ENCODE results near the gene SPECC1. TPM values are rescaled to one million over a fixed set of nuclear protein-coding genes. Genes with fewer than 3 reads are reported as not detected.

SPECC1 gene
- total and polyA plus RNA-seq, 10 of the 15 experiments (the other 5 are each of a cell fraction or from before 2014, with no cell fraction given): 6.4 to 40.6 (median 23.9) TPM

GRCh38 chr17:20275653-20276052 is 266.5 kb downstream of the SPECC1 start (continued):
- TF ChIP-seq BCL3 (IDR thresholded peaks at IDR 0.05; ENCODE audit: borderline replicate concordance, insufficient read depth, low read depth, low read length, poor library complexity, severe bottlenecking): no peak
- TF ChIP-seq ZBTB4 (CRISPR knock-in tag; IDR thresholded peaks at IDR 0.05): no peak
- no peak for TF ChIP-seq NFIC (IDR thresholded peaks at IDR 0.05; ENCODE audit: low read depth, low read length)

GRCh38 chr17:20276421-20276820 is 267.3 kb downstream of the SPECC1 start:
- Histone ChIP-seq H3K4me3 (no peak overlapping the region), H3K9me3 (replicated peaks; ENCODE audit: control insufficient read depth, insufficient read depth, low read length) (no peaks in the 10 kb centered on the region), H3K79me2 (ENCODE audit: control insufficient read depth, insufficient read depth, low read length) (no peaks in the 10 kb centered on the region), H2AFZ (ENCODE audit: control insufficient read depth, low read depth, low read length) (no peak overlapping the region), H3K4me2 (ENCODE audit: control insufficient read depth, insufficient read depth) (no peak overlapping the region), H4K20me1 (ENCODE audit: control insufficient read depth, insufficient read depth) (no peaks in the 10 kb centered on the region), H3K27ac (ENCODE audit: control insufficient read depth, insufficient read depth) (no peak overlapping the region), H3K27me3 (replicated peaks in 1 of 2; ENCODE audit: control insufficient read depth in 2 of 2, insufficient read depth in 2 of 2, low read length in 1 of 2) (no peaks in the 10 kb centered on the region), H3K9ac (ENCODE audit: control insufficient read depth, insufficient read depth, low read length) (no peak overlapping the region), H3K4me1 (ENCODE audit: control insufficient read depth, insufficient read depth, low read length) (no peaks in the 10 kb centered on the region), H3K36me3 (ENCODE audit: control insufficient read depth in 2 of 2, insufficient read depth in 2 of 2, low read length in 1 of 2) (peaks cover 0 to 3% of the 10 kb centered on the region in 2 experiments; a peak in 1 of 4 replicates)
- intact Hi-C loops (cut with micrococcal nuclease; ENCODE audit: unreplicated experiment) (no loop called here), in situ Hi-C loops (cut with MboI) (no loop called here)
- WGBS (ENCODE audit: insufficient coverage, insufficient replicate concordance, low lambda C conversion rate, missing lambda C conversion rate): 67% methylated on average over 2 of the region's 2 CpGs
- ChIA-PET POLR2A (no interaction called here), SMC1A (ENCODE audit: uncharacterized antibody, unreplicated experiment) (interaction anchor here (1.3 kb wide), 1 partner anchor 22 kb away, joined by 3 read pairs; no protein-coding TSS in a partner anchor), RAD21 (ENCODE audit: unreplicated experiment) (no interaction called here), CTCF (interaction anchor here (1.1 kb wide), 2 partner anchors 8 to 157 kb away, joined by 3 to 4 read pairs; no protein-coding TSS in a partner anchor)
- BruUV-seq (replicated peaks): no TSS peak
- no peak for FAIRE-seq
- no peak for DNase-seq (ENCODE audit: low read depth, low spot score)
- no peak for ATAC-seq
- no peak for TF ChIP-seq HSF1 (IDR thresholded peaks at IDR 0.05; ENCODE audit: low read depth, low read length)
- TF ChIP-seq ZNF592 (IDR thresholded peaks at IDR 0.05): no peak
- TF ChIP-seq NKRF (conservative IDR thresholded peaks at IDR 0.05): no peak
